Measurements from ENCODE around the gene FAM135A. TPM values are rescaled to one million over a fixed set of nuclear protein-coding genes. Genes with fewer than 3 reads are reported as not detected.

FAM135A gene
- total and polyA plus RNA-seq, 2 experiments from 2014 or later = 35.2 to 68.7 TPM

DNA sequence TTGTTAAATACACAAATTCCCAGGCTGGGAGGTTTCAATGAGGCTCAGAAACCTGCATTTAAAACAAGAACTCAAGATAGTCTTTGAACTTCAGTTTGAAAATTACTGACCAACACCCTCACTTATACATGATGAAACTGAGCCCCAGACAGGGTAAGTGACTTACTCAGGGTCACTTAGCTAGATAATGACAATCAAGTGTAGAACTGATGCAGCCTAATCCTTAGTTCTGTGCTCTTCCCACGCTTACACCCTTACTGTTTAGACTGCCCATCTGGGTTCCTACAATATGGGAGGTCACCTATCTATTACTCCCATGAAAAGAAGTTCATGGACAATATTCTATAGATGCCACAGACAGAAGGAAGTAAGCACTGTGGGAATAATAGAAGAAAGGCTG, 24.5 kb upstream of the FAM135A start:
- H3K27me3 Mint-ChIP-seq (ENCODE audit: insufficient read depth, low read depth, poor library complexity) = no peaks in the 10 kb centered on the region

More for the DNA sequence above, 24.5 kb upstream of the FAM135A start:
- no peak overlapping the region for H3K27ac ChIP-seq (ENCODE audit: low read depth)
- no peak overlapping the region for H2AFZ ChIP-seq
- no peak for DNase-seq (ENCODE audit: low spot score)
- Mint-ChIP-seq H3K4me1 (no peaks in the 10 kb centered on the region), H3K9me3 (no peaks in the 10 kb centered on the region), H3K4me3 (no peak overlapping the region), H3K27ac (no peak overlapping the region), H3K36me3 (ENCODE audit: low read depth) (no peaks in the 10 kb centered on the region)
- ATAC-seq = no peak
- no peak for TF ChIP-seq ZNF331 (CRISPR knock-in tag; IDR thresholded peaks at IDR 0.05; ENCODE audit: low read depth)
- TF ChIP-seq, protein P1, sequence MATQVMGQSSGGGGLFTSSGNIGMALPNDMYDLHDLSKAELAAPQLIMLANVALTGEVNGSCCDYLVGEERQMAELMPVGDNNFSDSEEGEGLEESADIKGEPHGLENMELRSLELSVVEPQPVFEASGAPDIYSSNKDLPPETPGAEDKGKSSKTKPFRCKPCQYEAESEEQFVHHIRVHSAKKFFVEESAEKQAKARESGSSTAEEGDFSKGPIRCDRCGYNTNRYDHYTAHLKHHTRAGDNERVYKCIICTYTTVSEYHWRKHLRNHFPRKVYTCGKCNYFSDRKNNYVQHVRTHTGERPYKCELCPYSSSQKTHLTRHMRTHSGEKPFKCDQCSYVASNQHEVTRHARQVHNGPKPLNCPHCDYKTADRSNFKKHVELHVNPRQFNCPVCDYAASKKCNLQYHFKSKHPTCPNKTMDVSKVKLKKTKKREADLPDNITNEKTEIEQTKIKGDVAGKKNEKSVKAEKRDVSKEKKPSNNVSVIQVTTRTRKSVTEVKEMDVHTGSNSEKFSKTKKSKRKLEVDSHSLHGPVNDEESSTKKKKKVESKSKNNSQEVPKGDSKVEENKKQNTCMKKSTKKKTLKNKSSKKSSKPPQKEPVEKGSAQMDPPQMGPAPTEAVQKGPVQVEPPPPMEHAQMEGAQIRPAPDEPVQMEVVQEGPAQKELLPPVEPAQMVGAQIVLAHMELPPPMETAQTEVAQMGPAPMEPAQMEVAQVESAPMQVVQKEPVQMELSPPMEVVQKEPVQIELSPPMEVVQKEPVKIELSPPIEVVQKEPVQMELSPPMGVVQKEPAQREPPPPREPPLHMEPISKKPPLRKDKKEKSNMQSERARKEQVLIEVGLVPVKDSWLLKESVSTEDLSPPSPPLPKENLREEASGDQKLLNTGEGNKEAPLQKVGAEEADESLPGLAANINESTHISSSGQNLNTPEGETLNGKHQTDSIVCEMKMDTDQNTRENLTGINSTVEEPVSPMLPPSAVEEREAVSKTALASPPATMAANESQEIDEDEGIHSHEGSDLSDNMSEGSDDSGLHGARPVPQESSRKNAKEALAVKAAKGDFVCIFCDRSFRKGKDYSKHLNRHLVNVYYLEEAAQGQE (IDR thresholded peaks at IDR 0.05; ENCODE audit: unreplicated experiment) = no peak
- TF ChIP-seq, protein P2, sequence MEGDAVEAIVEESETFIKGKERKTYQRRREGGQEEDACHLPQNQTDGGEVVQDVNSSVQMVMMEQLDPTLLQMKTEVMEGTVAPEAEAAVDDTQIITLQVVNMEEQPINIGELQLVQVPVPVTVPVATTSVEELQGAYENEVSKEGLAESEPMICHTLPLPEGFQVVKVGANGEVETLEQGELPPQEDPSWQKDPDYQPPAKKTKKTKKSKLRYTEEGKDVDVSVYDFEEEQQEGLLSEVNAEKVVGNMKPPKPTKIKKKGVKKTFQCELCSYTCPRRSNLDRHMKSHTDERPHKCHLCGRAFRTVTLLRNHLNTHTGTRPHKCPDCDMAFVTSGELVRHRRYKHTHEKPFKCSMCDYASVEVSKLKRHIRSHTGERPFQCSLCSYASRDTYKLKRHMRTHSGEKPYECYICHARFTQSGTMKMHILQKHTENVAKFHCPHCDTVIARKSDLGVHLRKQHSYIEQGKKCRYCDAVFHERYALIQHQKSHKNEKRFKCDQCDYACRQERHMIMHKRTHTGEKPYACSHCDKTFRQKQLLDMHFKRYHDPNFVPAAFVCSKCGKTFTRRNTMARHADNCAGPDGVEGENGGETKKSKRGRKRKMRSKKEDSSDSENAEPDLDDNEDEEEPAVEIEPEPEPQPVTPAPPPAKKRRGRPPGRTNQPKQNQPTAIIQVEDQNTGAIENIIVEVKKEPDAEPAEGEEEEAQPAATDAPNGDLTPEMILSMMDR (conservative IDR thresholded peaks at IDR 0.05; ENCODE audit: low read depth in 2 of 2) = no peak
- TF ChIP-seq, protein P3, sequence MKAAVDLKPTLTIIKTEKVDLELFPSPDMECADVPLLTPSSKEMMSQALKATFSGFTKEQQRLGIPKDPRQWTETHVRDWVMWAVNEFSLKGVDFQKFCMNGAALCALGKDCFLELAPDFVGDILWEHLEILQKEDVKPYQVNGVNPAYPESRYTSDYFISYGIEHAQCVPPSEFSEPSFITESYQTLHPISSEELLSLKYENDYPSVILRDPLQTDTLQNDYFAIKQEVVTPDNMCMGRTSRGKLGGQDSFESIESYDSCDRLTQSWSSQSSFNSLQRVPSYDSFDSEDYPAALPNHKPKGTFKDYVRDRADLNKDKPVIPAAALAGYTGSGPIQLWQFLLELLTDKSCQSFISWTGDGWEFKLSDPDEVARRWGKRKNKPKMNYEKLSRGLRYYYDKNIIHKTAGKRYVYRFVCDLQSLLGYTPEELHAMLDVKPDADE (IDR thresholded peaks at IDR 0.05) = no peak
- TF ChIP-seq EZH2phosphoT487 (IDR thresholded peaks at IDR 0.05; ENCODE audit: unreplicated experiment) = no peak
- TF ChIP-seq JUNB (IDR thresholded peaks at IDR 0.05; ENCODE audit: unreplicated experiment) = no peak
- no peak for TF ChIP-seq POLR2AphosphoS5 (IDR thresholded peaks at IDR 0.05; ENCODE audit: low read depth)
- TF ChIP-seq NANOG (IDR thresholded peaks at IDR 0.05; ENCODE audit: borderline replicate concordance) = no peak
- TF ChIP-seq ZNF462 (CRISPR knock-in tag; IDR thresholded peaks at IDR 0.05) = no peak
- TF ChIP-seq STAT1 (IDR thresholded peaks at IDR 0.05; ENCODE audit: unreplicated experiment) = no peak
- H3K79me2 ChIP-seq (replicated peaks; ENCODE audit: insufficient read depth) = no peaks in the 10 kb centered on the region
- H3K4me3 ChIP-seq = no peak overlapping the region
- peaks cover 5% of the 10 kb centered on the region; the same call in 1 of the 2 replicates for H3K9me2 ChIP-seq (ENCODE audit: insufficient read depth)
- H3F3A ChIP-seq (replicated peaks; ENCODE audit: low read depth) = no peaks in the 10 kb centered on the region
- no peak overlapping the region for H3K4me2 ChIP-seq
- H3K27me3 ChIP-seq (ENCODE audit: insufficient read depth) = no peaks in the 10 kb centered on the region
- no peaks in the 10 kb centered on the region for H4K20me1 ChIP-seq (replicated peaks; ENCODE audit: insufficient read depth)
- no peaks in the 10 kb centered on the region for H3K36me3 ChIP-seq (ENCODE audit: insufficient read depth)
- no peaks in the 10 kb centered on the region for H3K4me1 ChIP-seq (ENCODE audit: insufficient read depth)
